H9 (cell line): Measurements from ENCODE around the gene MTERF4. TPM values are rescaled to one million over a fixed set of nuclear protein-coding genes. Genes with fewer than 3 reads are reported as not detected.

ENCODE experiments used
- DNase-seq: peaks from one replicate; pipeline ENCODE4 v3.0.0-alpha.2; 2017
- H2AFZ ChIP-seq: one replicate; pipeline ENCODE4 v1.6.1; 2013; ENCODE audit warnings: mild to moderate bottlenecking, low read length, control low read depth, moderate library complexity
- H2AK5ac ChIP-seq: 2 replicates; pipeline ENCODE4 v1.6.1; 2013; ENCODE audit warnings: low read length, control low read depth, mixed read lengths; ENCODE audit not compliant: insufficient read length
- H2BK120ac ChIP-seq: one replicate; pipeline ENCODE4 v1.6.1; 2013; ENCODE audit warnings: low read depth, mild to moderate bottlenecking, low read length, control low read depth, inconsistent platforms; ENCODE audit not compliant: poor library complexity, severe bottlenecking
- H2BK12ac ChIP-seq: 2 replicates; pipeline ENCODE4 v1.6.1; 2013; ENCODE audit warnings: low read length, control low read depth, mixed read lengths, low read depth; ENCODE audit not compliant: insufficient read length
- H2BK15ac ChIP-seq: 2 replicates; pipeline ENCODE4 v1.6.1; 2013; ENCODE audit warnings: low read depth, low read length, control low read depth
- H2BK20ac ChIP-seq: one replicate; pipeline ENCODE4 v1.6.1; 2013; ENCODE audit warnings: low read depth, mild to moderate bottlenecking, low read length, control low read depth, inconsistent platforms; ENCODE audit not compliant: poor library complexity, severe bottlenecking
- H2BK5ac ChIP-seq: 2 replicates; pipeline ENCODE4 v1.6.1; 2013; ENCODE audit warnings: low read length, control low read depth, mixed read lengths; ENCODE audit not compliant: insufficient read length
- H3K14ac ChIP-seq: 2 replicates; pipeline ENCODE4 v1.6.1; 2013; ENCODE audit warnings: low read length, control low read depth; ENCODE audit not compliant: insufficient read depth
- H3K18ac ChIP-seq: 2 replicates; pipeline ENCODE4 v1.6.1; 2013; ENCODE audit warnings: low read depth, mild to moderate bottlenecking, mixed read lengths, low read length, control low read depth; ENCODE audit not compliant: insufficient read length
- H3K23ac ChIP-seq: 2 replicates; pipeline ENCODE4 v1.6.1; 2013; ENCODE audit warnings: low read length, control low read depth, mixed read lengths, low read depth; ENCODE audit not compliant: insufficient read length
- H3K23me2 ChIP-seq: 2 replicates; pipeline ENCODE4 v1.6.1; 2013; ENCODE audit warnings: low read depth, mild to moderate bottlenecking, mixed read lengths, low read length, control low read depth; ENCODE audit not compliant: insufficient read length, poor library complexity, severe bottlenecking
- H3K27ac ChIP-seq: 2 replicates; pipeline ENCODE4 v1.5.1; 2013; ENCODE audit warnings: low read length, control low read depth, mixed read lengths, low read depth; ENCODE audit not compliant: insufficient read length
- H3K27me3 ChIP-seq: 2 replicates; pipeline ENCODE4 v1.6.1; 2013; ENCODE audit warnings: low read length, control low read depth, inconsistent platforms; ENCODE audit not compliant: insufficient read depth
- H3K4ac ChIP-seq: 2 replicates; pipeline ENCODE4 v1.6.1; 2013; ENCODE audit warnings: low read depth, mild to moderate bottlenecking, control low read depth, inconsistent platforms, low read length, moderate library complexity
- H3K4me1 ChIP-seq: 2 replicates; pipeline ENCODE4 v1.6.1; 2013; ENCODE audit warnings: low read length, control low read depth, inconsistent platforms; ENCODE audit not compliant: insufficient read depth
- H3K4me2 ChIP-seq: 2 replicates; pipeline ENCODE4 v1.6.1; 2013; ENCODE audit warnings: low read length, control low read depth, mixed read lengths; ENCODE audit not compliant: insufficient read length, insufficient read depth
- H3K56ac ChIP-seq: 2 replicates; pipeline ENCODE4 v1.6.1; 2013; ENCODE audit warnings: low read depth, mild to moderate bottlenecking, mixed read lengths, low read length, control low read depth; ENCODE audit not compliant: insufficient read length
- H3K79me1 ChIP-seq: 2 replicates; pipeline ENCODE4 v1.6.1; 2013; ENCODE audit warnings: low read depth, mild to moderate bottlenecking, moderate library complexity, low read length, control low read depth, inconsistent platforms; ENCODE audit not compliant: insufficient read depth, poor library complexity, severe bottlenecking
- H3K79me2 ChIP-seq: 2 replicates; pipeline ENCODE4 v1.6.1; 2013; ENCODE audit warnings: low read length, control low read depth, inconsistent platforms; ENCODE audit not compliant: insufficient read depth
- H3K9ac ChIP-seq: 2 replicates; pipeline ENCODE4 v1.6.1; 2013; ENCODE audit warnings: low read length, control low read depth, mixed read lengths; ENCODE audit not compliant: insufficient read length; ENCODE audit errors: extremely low read depth
- H3K9me3 ChIP-seq: one replicate; pipeline ENCODE4 v1.6.1; 2013; ENCODE audit warnings: low read depth, low read length, inconsistent platforms; ENCODE audit not compliant: control insufficient read depth
- H3T11ph ChIP-seq: one replicate; pipeline ENCODE4 v1.6.1; 2013; ENCODE audit warnings: mild to moderate bottlenecking, low read length, control low read depth, inconsistent platforms
- H4K20me1 ChIP-seq: one replicate; pipeline ENCODE4 v1.6.1; 2013; ENCODE audit not compliant: control insufficient read depth, insufficient read length, insufficient read depth
- H4K5ac ChIP-seq: 2 replicates; pipeline ENCODE4 v1.6.1; 2013; ENCODE audit warnings: low read depth, mild to moderate bottlenecking, mixed read lengths, low read length, control low read depth; ENCODE audit not compliant: insufficient read length
- H4K8ac ChIP-seq: replicated peaks from 2 replicates; pipeline ENCODE4 v1.6.1; 2013; ENCODE audit warnings: low read length, control low read depth, mixed read lengths, low read depth; ENCODE audit not compliant: insufficient read length
- H4K91ac ChIP-seq: 2 replicates; pipeline ENCODE4 v1.6.1; 2013; ENCODE audit warnings: low read depth, mild to moderate bottlenecking, moderate library complexity, mixed read lengths, low read length, control low read depth; ENCODE audit not compliant: insufficient read length
- H3K27ac Mint-ChIP-seq, 3 experiments: 2 replicates in 2 of 3; 3 replicates in 1 of 3; pipeline ENCODE4 v1.8.0; 2020 to 2021; ENCODE audit warnings: mixed read lengths in 3 of 3, mild to moderate bottlenecking in 1 of 3, moderate library complexity in 1 of 3
- H3K27me3 Mint-ChIP-seq: 2 replicates; pipeline ENCODE4 v1.8.0; 2021; ENCODE audit warnings: low read depth, mild to moderate bottlenecking, moderate library complexity, mixed read lengths
- H3K36me3 Mint-ChIP-seq, 3 experiments: 2 replicates in 2 of 3; 3 replicates in 1 of 3; pipeline ENCODE4 v1.8.0; 2020 to 2021; ENCODE audit warnings: low read depth in 3 of 3, mixed read lengths in 3 of 3; ENCODE audit not compliant: insufficient read depth in 1 of 3
- H3K4me1 Mint-ChIP-seq, 2 experiments: 2 replicates each; pipeline ENCODE4 v1.8.0; 2020; ENCODE audit warnings: mixed read lengths in 2 of 2
- H3K4me3 Mint-ChIP-seq, 2 experiments: 2 replicates in 1 of 2; 3 replicates in 1 of 2; pipeline ENCODE4 v1.8.0; 2020 to 2021; ENCODE audit warnings: mild to moderate bottlenecking in 2 of 2, mixed read lengths in 2 of 2, moderate library complexity in 1 of 2
- H3K9me3 Mint-ChIP-seq, 2 experiments: 2 replicates in 1 of 2; 3 replicates in 1 of 2; pipeline ENCODE4 v1.8.0; 2020; ENCODE audit warnings: mild to moderate bottlenecking in 2 of 2, mixed read lengths in 2 of 2, moderate library complexity in 1 of 2
- WGBS: extraction: QIAGEN DNeasy Blood & Tissue Kit; methylation state at CpG from one replicate; pipeline ENCODE4 v1.1.7; 2013; ENCODE audit warnings: missing lambda C conversion rate, low lambda C conversion rate, mixed read lengths; ENCODE audit not compliant: insufficient read length; ENCODE audit errors: extremely low coverage; 5-methylcytosine and 5-hydroxymethylcytosine counted together
- total RNA-seq: library from RNA; stranded (reverse); gene quantifications from 2 replicates; pipeline ENCODE4 v1.2.1, GENCODE V29; 2021
- TF ChIP-seq, protein P1 (sequence below): fragments of 200-600 bp; sonication (generic); conservative IDR thresholded peaks from 3 replicates; pipeline ENCODE4 v1.8.0; 2021; ENCODE audit warnings: antibody characterized with exemption, mild to moderate bottlenecking

Gene MTERF4
- total RNA-seq, 1 experiment from 2014 or later, result 35.0 TPM

DNA sequence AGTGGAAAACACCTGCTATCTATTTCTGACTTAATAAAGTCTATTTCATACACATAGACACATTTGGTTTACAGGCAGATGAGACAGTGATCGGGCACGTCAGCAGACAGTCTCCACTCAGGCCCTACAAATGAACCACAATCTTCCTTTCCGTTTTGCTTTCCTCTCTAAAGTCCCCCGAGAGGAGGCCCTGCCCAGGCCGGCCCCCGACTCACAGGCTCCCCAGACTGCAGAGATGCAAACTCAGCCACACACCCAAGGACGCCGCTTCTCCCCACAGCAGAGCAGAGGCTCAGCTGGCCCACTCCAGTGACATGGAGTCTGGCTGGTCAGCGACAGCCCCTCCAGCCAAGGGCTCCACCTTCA is 9.3 kb upstream of the MTERF4 start:
- Histone ChIP-seq H3K27me3 (no peaks in the 10 kb centered on the region), H2AFZ (no peak overlapping the region), H2AK5ac (no peak overlapping the region), H3T11ph (no peak overlapping the region), H2BK120ac (no peak overlapping the region), H4K91ac (no peak overlapping the region), H3K56ac (no peak overlapping the region), H4K8ac (no peak overlapping the region), H3K14ac (no peak overlapping the region), H3K79me1 (no peaks in the 10 kb centered on the region), H2BK12ac (no peak overlapping the region), H3K27ac (no peak overlapping the region), H3K4me2 (no peak overlapping the region), H3K4me1 (no peaks in the 10 kb centered on the region), H3K23ac (no peak overlapping the region), H2BK20ac (no peak overlapping the region), H3K4ac (no peak overlapping the region), H3K9me3 (no peaks in the 10 kb centered on the region), H3K23me2 (no peaks in the 10 kb centered on the region), H3K9ac (no peak overlapping the region), H2BK15ac (no peak overlapping the region), H3K18ac (no peak overlapping the region), H3K79me2 (no peaks in the 10 kb centered on the region), H2BK5ac (no peak overlapping the region), H4K5ac (no peak overlapping the region), H4K20me1 (no peaks in the 10 kb centered on the region)
- H3K4me3 Mint-ChIP-seq, result no peak overlapping the region
- TF ChIP-seq, protein P1, sequence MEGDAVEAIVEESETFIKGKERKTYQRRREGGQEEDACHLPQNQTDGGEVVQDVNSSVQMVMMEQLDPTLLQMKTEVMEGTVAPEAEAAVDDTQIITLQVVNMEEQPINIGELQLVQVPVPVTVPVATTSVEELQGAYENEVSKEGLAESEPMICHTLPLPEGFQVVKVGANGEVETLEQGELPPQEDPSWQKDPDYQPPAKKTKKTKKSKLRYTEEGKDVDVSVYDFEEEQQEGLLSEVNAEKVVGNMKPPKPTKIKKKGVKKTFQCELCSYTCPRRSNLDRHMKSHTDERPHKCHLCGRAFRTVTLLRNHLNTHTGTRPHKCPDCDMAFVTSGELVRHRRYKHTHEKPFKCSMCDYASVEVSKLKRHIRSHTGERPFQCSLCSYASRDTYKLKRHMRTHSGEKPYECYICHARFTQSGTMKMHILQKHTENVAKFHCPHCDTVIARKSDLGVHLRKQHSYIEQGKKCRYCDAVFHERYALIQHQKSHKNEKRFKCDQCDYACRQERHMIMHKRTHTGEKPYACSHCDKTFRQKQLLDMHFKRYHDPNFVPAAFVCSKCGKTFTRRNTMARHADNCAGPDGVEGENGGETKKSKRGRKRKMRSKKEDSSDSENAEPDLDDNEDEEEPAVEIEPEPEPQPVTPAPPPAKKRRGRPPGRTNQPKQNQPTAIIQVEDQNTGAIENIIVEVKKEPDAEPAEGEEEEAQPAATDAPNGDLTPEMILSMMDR, result no peak
- no peaks in the 10 kb centered on the region for H3K4me1 Mint-ChIP-seq
- no peaks in the 10 kb centered on the region for H3K9me3 Mint-ChIP-seq
- no peaks in the 10 kb centered on the region for H3K27me3 Mint-ChIP-seq
- H3K27ac Mint-ChIP-seq, result no peak overlapping the region; a peak in 1 of 7 replicates
- no CpG with 5 or more reads among the region's 9 CpGs for WGBS
- H3K36me3 Mint-ChIP-seq, result peaks cover 3 to 48% (median 37%) of the 10 kb centered on the region in 3 experiments; a peak in 6 of 7 replicates
- DNase-seq, result no peak
